ENCODE data around the gene CZIB.
"Not testable (repeated sequence)": the region's sequence is repeated elsewhere in the genome, so short reads cannot be mapped to it uniquely, and the experiment has no call there.

Gene CZIB

GRCh38 chr1:53189061-53189460 is 31.4 kb downstream of the CZIB start:
- DNase-seq (ENCODE audit: low read depth in 2 of 3, low spot score in 2 of 3) = no peak

DNA sequence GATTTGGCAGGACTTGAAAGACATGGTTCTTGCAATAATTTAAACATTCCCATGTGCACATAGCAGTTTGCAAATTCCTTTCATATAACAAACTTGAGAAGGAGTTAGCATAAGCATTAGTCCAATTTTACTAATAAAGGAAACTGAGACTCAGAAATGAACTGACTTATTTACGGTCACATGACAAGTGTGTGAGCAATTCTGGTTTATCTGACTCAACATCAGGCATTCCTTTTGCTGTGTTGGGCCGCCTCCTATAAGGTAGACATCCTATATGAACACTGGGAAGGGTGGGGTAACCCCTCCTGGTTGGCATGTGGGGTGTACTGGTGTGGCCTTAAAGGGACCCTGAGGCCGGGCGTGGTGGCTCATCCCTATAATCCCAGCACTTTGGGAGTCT is 32.3 kb downstream of the CZIB start:
- no peak for DNase-seq (ENCODE audit: low read depth in 2 of 3, low spot score in 2 of 3)

GRCh38 chr1:53187401-53187800 is 33.0 kb downstream of the CZIB start:
- no peak for DNase-seq (ENCODE audit: low read depth in 2 of 3, low spot score in 2 of 3)

GRCh38 chr1:53186533-53186932 is 33.9 kb downstream of the CZIB start:
- no peak for DNase-seq (ENCODE audit: low read depth in 2 of 3, low spot score in 2 of 3)

GRCh38 chr1:53185955-53186297 is 34.5 kb downstream of the CZIB start:
- DNase-seq (ENCODE audit: low read depth in 2 of 3, low spot score in 2 of 3) = not testable (repeated sequence)

- DNase-seq (ENCODE audit: low read depth in 2 of 3, low spot score in 2 of 3) = no peak
These were observed 37.1 kb downstream of the CZIB start for GRCh38 chr1:53183095-53183990.

- no peak for DNase-seq (ENCODE audit: low read depth in 2 of 3, low spot score in 2 of 3)
These were observed 37.7 kb downstream of the CZIB start for GRCh38 chr1:53182716-53183094.

- peak; percentile 44 to 68 (median 56) for DNase-seq (ENCODE audit: low read depth in 2 of 3, low spot score in 2 of 3)
These were observed 38.3 kb downstream of the CZIB start for GRCh38 chr1:53182111-53182593.

DNA sequence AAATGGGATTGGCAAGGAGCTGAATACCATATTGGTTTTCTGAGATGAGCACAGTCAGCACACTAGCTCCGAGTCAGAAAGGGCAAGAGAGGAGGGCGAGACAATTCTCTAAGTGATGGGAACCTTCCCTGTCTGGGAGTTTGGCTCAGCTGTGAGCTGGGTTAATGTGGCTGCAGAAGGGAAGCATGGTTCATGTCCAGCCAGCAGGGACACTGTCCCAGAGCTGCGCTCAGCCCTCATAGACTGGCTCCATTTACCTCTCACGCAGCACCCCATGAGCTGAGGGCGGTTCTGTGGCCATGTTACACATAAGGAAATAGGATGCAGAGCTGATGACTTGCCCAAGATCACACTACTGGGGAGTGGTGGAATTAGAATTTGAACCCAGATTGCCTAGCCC is 39.5 kb downstream of the CZIB start:
- DNase-seq (ENCODE audit: low read depth in 2 of 3, low spot score in 2 of 3) = no peak

DNA sequence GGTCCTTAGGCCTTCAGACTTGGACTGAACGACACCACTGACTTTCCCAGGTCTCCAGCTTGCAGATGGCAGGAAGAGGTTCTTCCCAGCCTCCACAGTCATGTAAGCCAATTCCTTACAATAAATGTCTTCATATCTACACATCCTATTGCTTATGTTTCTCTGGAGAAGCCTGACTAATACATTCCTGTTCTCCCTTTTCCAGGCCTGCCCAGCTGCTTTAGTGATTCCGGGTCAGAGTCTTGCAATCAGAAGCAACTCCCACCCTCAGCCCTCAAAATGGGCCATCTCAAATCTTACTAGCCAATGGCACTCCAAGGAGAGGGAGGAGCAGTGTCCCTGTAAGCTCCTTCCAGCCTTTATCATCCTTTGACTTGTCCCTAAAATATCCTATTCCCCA is 40.2 kb downstream of the CZIB start:
- no peak for DNase-seq (ENCODE audit: low read depth in 2 of 3, low spot score in 2 of 3)

GRCh38 chr1:53176452-53177208 is 43.8 kb downstream of the CZIB start:
- no peak for DNase-seq (ENCODE audit: low read depth in 2 of 3, low spot score in 2 of 3)

GRCh38 chr1:53174971-53175913 is 45.2 kb downstream of the CZIB start:
- no peak for DNase-seq (ENCODE audit: low read depth in 2 of 3, low spot score in 2 of 3)

DNA sequence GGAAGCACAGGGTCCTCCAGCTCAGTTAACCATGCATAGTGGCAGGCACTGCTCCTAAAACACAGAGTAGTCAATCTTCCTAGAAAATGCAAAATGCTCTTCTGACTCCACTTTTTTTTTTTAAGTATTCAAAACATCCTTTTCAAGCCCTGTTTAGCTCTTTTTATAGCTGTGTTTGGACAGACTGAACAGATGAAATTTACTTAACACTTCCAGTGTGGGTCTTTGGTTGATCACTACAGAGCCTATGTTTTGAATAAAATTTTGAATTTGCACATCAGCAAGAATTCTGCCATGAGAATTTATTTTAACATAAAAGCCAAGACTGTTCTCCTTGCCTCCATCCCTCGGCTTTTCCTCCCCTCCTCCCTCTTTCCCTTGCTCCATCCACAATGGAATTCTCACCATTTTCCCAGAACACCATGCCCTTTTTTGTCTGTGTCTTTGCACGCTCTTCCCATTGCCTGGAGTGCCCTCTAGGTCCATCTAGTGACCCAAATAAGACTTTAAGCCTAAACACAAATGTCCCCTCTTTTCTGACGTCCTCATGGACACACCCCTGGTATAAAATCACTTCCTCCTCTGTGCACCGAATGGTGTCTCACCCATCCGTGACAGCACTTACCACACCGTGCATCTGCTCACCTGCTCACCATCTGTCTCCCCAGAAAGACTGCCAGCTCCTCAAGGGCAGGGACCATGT is 47.9 kb downstream of the CZIB start:
- no peak for DNase-seq (ENCODE audit: low read depth in 2 of 3, low spot score in 2 of 3)

DNA sequence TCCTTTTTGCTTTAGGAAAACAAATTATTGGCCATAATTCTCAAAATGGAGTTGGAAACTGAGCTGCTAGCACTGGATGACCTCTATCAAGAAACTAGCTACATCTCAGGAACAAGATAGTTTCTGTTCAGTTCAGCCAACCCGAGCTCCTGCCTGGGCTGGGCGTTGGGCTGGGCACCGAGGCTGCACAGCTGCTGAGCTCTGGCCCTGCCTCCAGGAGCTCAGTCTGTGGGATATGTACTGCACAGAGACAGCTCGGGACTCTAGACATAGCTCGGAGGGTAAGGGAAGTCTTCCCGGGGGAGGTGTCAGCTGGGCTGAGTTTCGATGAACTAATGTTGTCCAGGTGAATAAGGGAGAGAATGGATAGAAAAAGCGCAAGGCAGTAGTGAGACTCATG is 53.5 kb downstream of the CZIB start:
- DNase-seq (ENCODE audit: low read depth in 2 of 3, low spot score in 2 of 3) = no peak

- DNase-seq (ENCODE audit: low read depth in 2 of 3, low spot score in 2 of 3) = no peak
These were observed 54.1 kb downstream of the CZIB start for GRCh38 chr1:53166366-53166765.

- DNase-seq (ENCODE audit: low read depth in 2 of 3, low spot score in 2 of 3) = no peak
These were observed 54.9 kb downstream of the CZIB start for GRCh38 chr1:53165408-53165961.

Measured in activated CD8-positive, alpha-beta memory T cell treated with anti-CD3 and anti-CD28 coated beads for 48 hours (primary cell).